HG03135 (cell line): ENCODE measurements around the gene ATP5MG.
A peak's percentile ranks its signal among the peaks of the same experiment; 100 is the strongest.
"Not testable (repeated sequence)": the region's sequence is repeated elsewhere in the genome, so short reads cannot be mapped to it uniquely, and the experiment has no call there.

ENCODE experiments used
- ATAC-seq: cut with Tn5 transposase; IDR thresholded peaks from one replicate; pipeline ENCODE4 v1.9.1; 2021; ENCODE audit warnings: mild to moderate bottlenecking, moderate library complexity; ENCODE audit not compliant: unreplicated experiment

The ATP5MG gene

GRCh38 chr11:118406599-118407166 lies 5.3 kb downstream of the ATP5MG start:
- no peak for ATAC-seq

GRCh38 chr11:118410055-118410745 lies 8.8 kb downstream of the ATP5MG start:
- peak; percentile 64 for ATAC-seq

GRCh38 chr11:118411530-118411929 lies 10.1 kb downstream of the ATP5MG start:
- ATAC-seq: no peak

- ATAC-seq: no peak
Measured at GRCh38 chr11:118412921-118413320, 11.5 kb downstream of the ATP5MG start.

- no peak for ATAC-seq
Measured at GRCh38 chr11:118415062-118415738, 13.8 kb downstream of the ATP5MG start.

- ATAC-seq: no peak
Measured at GRCh38 chr11:118415739-118416068, 14.3 kb downstream of the ATP5MG start.

- ATAC-seq: not testable (repeated sequence)
Measured at GRCh38 chr11:118416900-118417299, 15.5 kb downstream of the ATP5MG start.

- no peak for ATAC-seq
Measured at GRCh38 chr11:118417801-118418200, 16.4 kb downstream of the ATP5MG start.

GRCh38 chr11:118418766-118419165 lies 17.4 kb downstream of the ATP5MG start:
- ATAC-seq: no peak

- ATAC-seq: no peak
Measured at GRCh38 chr11:118427707-118428106, 26.3 kb downstream of the ATP5MG start.

GRCh38 chr11:118430956-118431355 lies 29.6 kb downstream of the ATP5MG start:
- ATAC-seq: no peak

GRCh38 chr11:118434123-118434552 lies 32.7 kb downstream of the ATP5MG start:
- no peak for ATAC-seq

- ATAC-seq: no peak
Measured at GRCh38 chr11:118434553-118435289, 33.3 kb downstream of the ATP5MG start.

- peak; percentile 28 for ATAC-seq
Measured at GRCh38 chr11:118435290-118435892, 34.0 kb downstream of the ATP5MG start.

- peak; percentile 46 for ATAC-seq
Measured at GRCh38 chr11:118435893-118436624, 34.7 kb downstream of the ATP5MG start, which contains the start of gene KMT2A. Gene KMT2A, plus strand, starts transcription at chr11:118436492. Its CDS starts 21 bp downstream, at chr11:118436513.

- no peak for ATAC-seq
Measured at GRCh38 chr11:118436639-118437207, 35.3 kb downstream of the ATP5MG start.

GRCh38 chr11:118437208-118438125 lies 36.1 kb downstream of the ATP5MG start:
- ATAC-seq: no peak

- ATAC-seq: no peak
Measured at GRCh38 chr11:118438314-118438931, 37.0 kb downstream of the ATP5MG start.
